Astrocyte (in vitro differentiated cells and primary cell): ENCODE data around the gene TKT.

Source experiments
- EZH2 ChIP-seq: IDR thresholded peaks from 2 replicates; pipeline ENCODE4 v1.6.1; 2012; ENCODE audit warnings: mild to moderate bottlenecking, low read length, inconsistent platforms; ENCODE audit not compliant: insufficient read depth
- TF ChIP-seq, protein P1 (sequence below): IDR thresholded peaks from 2 replicates; pipeline ENCODE4 v1.5.1; 2011; ENCODE audit warnings: low read depth, mild to moderate bottlenecking, inconsistent platforms, low read length, moderate library complexity; ENCODE audit not compliant: insufficient read depth

- TF ChIP-seq, protein P1, sequence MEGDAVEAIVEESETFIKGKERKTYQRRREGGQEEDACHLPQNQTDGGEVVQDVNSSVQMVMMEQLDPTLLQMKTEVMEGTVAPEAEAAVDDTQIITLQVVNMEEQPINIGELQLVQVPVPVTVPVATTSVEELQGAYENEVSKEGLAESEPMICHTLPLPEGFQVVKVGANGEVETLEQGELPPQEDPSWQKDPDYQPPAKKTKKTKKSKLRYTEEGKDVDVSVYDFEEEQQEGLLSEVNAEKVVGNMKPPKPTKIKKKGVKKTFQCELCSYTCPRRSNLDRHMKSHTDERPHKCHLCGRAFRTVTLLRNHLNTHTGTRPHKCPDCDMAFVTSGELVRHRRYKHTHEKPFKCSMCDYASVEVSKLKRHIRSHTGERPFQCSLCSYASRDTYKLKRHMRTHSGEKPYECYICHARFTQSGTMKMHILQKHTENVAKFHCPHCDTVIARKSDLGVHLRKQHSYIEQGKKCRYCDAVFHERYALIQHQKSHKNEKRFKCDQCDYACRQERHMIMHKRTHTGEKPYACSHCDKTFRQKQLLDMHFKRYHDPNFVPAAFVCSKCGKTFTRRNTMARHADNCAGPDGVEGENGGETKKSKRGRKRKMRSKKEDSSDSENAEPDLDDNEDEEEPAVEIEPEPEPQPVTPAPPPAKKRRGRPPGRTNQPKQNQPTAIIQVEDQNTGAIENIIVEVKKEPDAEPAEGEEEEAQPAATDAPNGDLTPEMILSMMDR: no peak
- TF ChIP-seq EZH2: no peak
These were observed 67.1 kb downstream of the TKT start for GRCh38 chr3:53188720-53189119.
